ENCODE data around the gene APLP2.

GRCh38 chr11:130127509-130127908 is 57.8 kb downstream of the APLP2 start:
- no peak for TF ChIP-seq CTCF (IDR thresholded peaks at IDR 0.05)
- no peak for TF ChIP-seq POLR2A (IDR thresholded peaks at IDR 0.05)

All from Peyer's patch (tissue), 4 donors.